ENCODE data around the gene AMMECR1L. TPM values are rescaled to one million over a fixed set of nuclear protein-coding genes. Genes with fewer than 3 reads are reported as not detected.

The AMMECR1L gene
- total RNA-seq, 6 donors from 2014 or later: 11.5 to 17.8 (median 14.3) TPM

DNA sequence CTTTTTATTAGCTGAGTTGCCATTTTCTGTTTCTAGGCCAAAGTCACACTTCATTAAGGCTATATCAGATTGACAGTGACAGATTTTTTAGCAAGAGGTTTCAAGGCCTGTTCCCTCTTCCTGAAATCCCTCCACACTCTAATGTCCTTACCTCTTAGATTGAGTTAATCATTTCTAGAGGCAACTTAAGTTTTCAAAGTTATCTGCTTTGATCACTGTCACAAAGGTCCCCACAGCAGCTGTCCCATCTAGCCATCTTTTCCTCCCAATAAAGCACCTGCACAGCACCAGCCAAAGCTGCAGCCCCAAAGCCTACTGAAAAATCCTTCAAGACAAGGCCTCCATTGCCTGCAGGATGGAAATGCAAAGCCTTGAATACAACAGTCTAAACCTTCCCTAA lies 13.4 kb downstream of the AMMECR1L start:
- DNase-seq (no peak), ATAC-seq (ENCODE audit: low FRiP score in 2 of 2) (no peak)
- Histone ChIP-seq H3K27ac (no peak overlapping the region), H3K4me1 (peaks cover 0 to 17% (median 4%) of the 10 kb centered on the region in 4 donors), H3K4me3 (no peak overlapping the region), H3K36me3 (peaks cover 10 to 66% (median 41%) of the 10 kb centered on the region in 4 donors), H3K27me3 (no peaks in the 10 kb centered on the region), H3K9me3 (no peaks in the 10 kb centered on the region)
- no peak for TF ChIP-seq POLR2AphosphoS5 (IDR thresholded peaks at IDR 0.05)
- no peak for TF ChIP-seq EP300 (IDR thresholded peaks at IDR 0.05)
- TF ChIP-seq POLR2A (IDR thresholded peaks at IDR 0.05): no peak
- TF ChIP-seq, protein P1, sequence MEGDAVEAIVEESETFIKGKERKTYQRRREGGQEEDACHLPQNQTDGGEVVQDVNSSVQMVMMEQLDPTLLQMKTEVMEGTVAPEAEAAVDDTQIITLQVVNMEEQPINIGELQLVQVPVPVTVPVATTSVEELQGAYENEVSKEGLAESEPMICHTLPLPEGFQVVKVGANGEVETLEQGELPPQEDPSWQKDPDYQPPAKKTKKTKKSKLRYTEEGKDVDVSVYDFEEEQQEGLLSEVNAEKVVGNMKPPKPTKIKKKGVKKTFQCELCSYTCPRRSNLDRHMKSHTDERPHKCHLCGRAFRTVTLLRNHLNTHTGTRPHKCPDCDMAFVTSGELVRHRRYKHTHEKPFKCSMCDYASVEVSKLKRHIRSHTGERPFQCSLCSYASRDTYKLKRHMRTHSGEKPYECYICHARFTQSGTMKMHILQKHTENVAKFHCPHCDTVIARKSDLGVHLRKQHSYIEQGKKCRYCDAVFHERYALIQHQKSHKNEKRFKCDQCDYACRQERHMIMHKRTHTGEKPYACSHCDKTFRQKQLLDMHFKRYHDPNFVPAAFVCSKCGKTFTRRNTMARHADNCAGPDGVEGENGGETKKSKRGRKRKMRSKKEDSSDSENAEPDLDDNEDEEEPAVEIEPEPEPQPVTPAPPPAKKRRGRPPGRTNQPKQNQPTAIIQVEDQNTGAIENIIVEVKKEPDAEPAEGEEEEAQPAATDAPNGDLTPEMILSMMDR (IDR thresholded peaks at IDR 0.05): no peak

- no peak for ATAC-seq (ENCODE audit: low FRiP score in 2 of 2)
- no peak for DNase-seq
- Histone ChIP-seq H3K9me3 (no peaks in the 10 kb centered on the region), H3K27ac (no peak overlapping the region), H3K27me3 (no peaks in the 10 kb centered on the region), H3K4me3 (no peak overlapping the region), H3K36me3 (peaks cover 27 to 81% (median 60%) of the 10 kb centered on the region in 4 donors), H3K4me1 (no peaks in the 10 kb centered on the region)
- TF ChIP-seq POLR2A (IDR thresholded peaks at IDR 0.05) (no peak), EP300 (IDR thresholded peaks at IDR 0.05) (no peak), POLR2AphosphoS5 (IDR thresholded peaks at IDR 0.05) (no peak)
- TF ChIP-seq, protein P1 (IDR thresholded peaks at IDR 0.05): no peak
These were observed 19.8 kb downstream of the AMMECR1L start for GRCh38 chr2:127865926-127866325.

- Histone ChIP-seq H3K27ac (no peak overlapping the region), H3K36me3 (peaks cover 27 to 70% (median 58%) of the 10 kb centered on the region in 4 donors), H3K9me3 (no peaks in the 10 kb centered on the region), H3K4me1 (peaks cover 0 to 2% (median 0%) of the 10 kb centered on the region in 4 donors), H3K27me3 (no peaks in the 10 kb centered on the region), H3K4me3 (no peak overlapping the region)
- TF ChIP-seq EP300 (IDR thresholded peaks at IDR 0.05) (no peak), POLR2AphosphoS5 (IDR thresholded peaks at IDR 0.05) (no peak), POLR2A (IDR thresholded peaks at IDR 0.05) (no peak)
- TF ChIP-seq, protein P1 (IDR thresholded peaks at IDR 0.05): peak in 1 of 6 experiments; percentile 11
- 72 to 79% methylated on average over 11 of the region's 11 CpGs for WGBS, 2 donors
- ATAC-seq (ENCODE audit: low FRiP score in 2 of 2) (no peak), DNase-seq (no peak)
These were observed 20.9 kb downstream of the AMMECR1L start for GRCh38 chr2:127864877-127865276.

DNA sequence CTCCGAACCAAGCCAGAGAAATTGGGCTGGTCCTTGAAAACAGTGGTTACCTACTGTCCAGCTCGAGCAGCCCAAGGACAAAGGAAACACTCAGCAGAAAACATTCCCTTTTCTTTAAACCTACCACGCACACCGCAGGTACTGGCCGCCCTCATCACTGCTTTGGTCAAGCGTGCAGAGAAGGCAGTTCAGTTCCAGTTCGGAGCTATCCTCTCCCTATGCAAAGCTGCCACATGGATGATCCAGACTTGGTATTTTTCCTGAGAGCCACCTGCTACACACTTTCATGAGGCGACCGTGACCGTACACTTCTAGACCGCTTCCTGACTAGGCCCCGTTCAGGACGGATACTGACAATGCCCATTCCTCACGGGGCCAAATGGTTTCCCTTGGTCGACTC lies 23.5 kb downstream of the AMMECR1L start:
- H3K4me3 ChIP-seq: no peak overlapping the region
- ATAC-seq (ENCODE audit: low FRiP score in 2 of 2): no peak
- H3K27me3 ChIP-seq: no peaks in the 10 kb centered on the region
- peaks cover 20 to 44% (median 34%) of the 10 kb centered on the region in 4 donors for H3K36me3 ChIP-seq
- no peak for DNase-seq
- no peak overlapping the region for H3K27ac ChIP-seq
- WGBS, 2 donors: 90 to 93% methylated on average over 15 of the region's 15 CpGs
- H3K9me3 ChIP-seq: no peaks in the 10 kb centered on the region
- TF ChIP-seq, protein P1 (IDR thresholded peaks at IDR 0.05): no peak
- TF ChIP-seq EP300 (IDR thresholded peaks at IDR 0.05): no peak
- no peak for TF ChIP-seq POLR2A (IDR thresholded peaks at IDR 0.05)
- no peak for TF ChIP-seq POLR2AphosphoS5 (IDR thresholded peaks at IDR 0.05)
- H3K4me1 ChIP-seq: peaks cover 6 to 23% (median 7%) of the 10 kb centered on the region in 4 donors

DNA sequence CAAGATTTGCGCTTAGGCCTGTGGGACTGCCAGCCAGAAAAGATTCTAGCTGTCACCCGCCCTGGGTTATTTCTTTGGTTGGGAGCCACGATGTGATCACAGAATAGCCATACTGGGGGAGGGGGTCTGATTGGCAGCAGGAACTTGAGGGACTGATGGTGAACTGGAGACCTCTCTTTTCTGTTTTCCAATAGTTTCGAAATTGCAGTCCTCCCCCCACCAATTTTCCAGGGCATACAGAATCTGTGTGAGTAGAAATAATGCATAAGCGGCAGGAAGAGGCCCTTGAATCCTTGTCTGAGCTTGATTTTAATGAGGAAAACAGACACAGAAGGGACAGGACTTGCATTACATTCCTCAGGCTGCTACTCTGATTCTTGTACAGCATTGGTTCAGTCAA lies 25.6 kb downstream of the AMMECR1L start:
- TF ChIP-seq POLR2A (IDR thresholded peaks at IDR 0.05) (no peak), EP300 (IDR thresholded peaks at IDR 0.05) (no peak), POLR2AphosphoS5 (IDR thresholded peaks at IDR 0.05) (no peak)
- TF ChIP-seq, protein P1 (IDR thresholded peaks at IDR 0.05): no peak
- Histone ChIP-seq H3K36me3 (peaks cover 11 to 23% (median 17%) of the 10 kb centered on the region in 4 donors), H3K27ac (no peak overlapping the region), H3K4me1 (peaks cover 15 to 37% (median 22%) of the 10 kb centered on the region in 4 donors), H3K9me3 (no peaks in the 10 kb centered on the region), H3K27me3 (no peaks in the 10 kb centered on the region), H3K4me3 (no peak overlapping the region)
- WGBS, 2 donors: 53 to 56% methylated on average over 5 of the region's 5 CpGs
- ATAC-seq (ENCODE audit: low FRiP score in 2 of 2): no peak
- no peak for DNase-seq

Measured in upper lobe of left lung (tissue), 6 donors.